ENCODE measurements around the gene SRPK2. TPM values are rescaled to one million over a fixed set of nuclear protein-coding genes. Genes with fewer than 3 reads are reported as not detected.

Gene SRPK2
- polyA plus RNA-seq, 1 donor from 2014 or later, result 118 TPM

GRCh38 chr7:105339404-105340323 is 49.1 kb downstream of the SRPK2 start:
- Histone ChIP-seq H3K79me2 (replicated peaks; ENCODE audit: insufficient read depth, low read length) (peaks cover 16% of the 10 kb centered on the region), H3F3A (ENCODE audit: insufficient read depth, low read length, poor library complexity, severe bottlenecking) (no peaks in the 10 kb centered on the region)

DNA sequence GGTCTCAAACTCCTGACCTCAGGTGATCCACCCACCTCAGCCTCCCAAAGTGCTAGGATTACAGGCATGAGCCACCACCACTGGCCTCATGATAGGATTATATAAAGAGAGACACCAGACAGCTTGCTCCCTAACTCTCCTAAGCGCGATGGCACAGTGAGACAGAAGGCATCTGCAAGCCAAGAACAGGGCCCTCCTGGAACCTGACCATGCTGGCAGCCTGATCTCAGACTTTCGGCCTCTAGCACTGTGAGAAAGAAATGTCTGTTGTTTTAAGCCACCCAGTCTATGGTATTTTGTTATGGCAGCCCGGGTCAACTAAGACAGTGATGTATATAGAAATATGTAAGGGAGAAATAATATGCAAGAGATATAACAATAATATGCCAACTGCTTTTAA is 51.2 kb downstream of the SRPK2 start:
- H3K27me3 ChIP-seq (ENCODE audit: insufficient read depth, low read depth, low read length), result no peaks in the 10 kb centered on the region
- no peak overlapping the region for H3K27ac ChIP-seq (ENCODE audit: low read length)
- TF ChIP-seq EZH2 (IDR thresholded peaks at IDR 0.05; ENCODE audit: borderline replicate concordance, insufficient read depth, low read length, poor library complexity, severe bottlenecking) (no peak), MXI1 (conservative IDR thresholded peaks at IDR 0.05; ENCODE audit: poor library complexity, severe bottlenecking) (no peak), POLR2AphosphoS5 (IDR thresholded peaks at IDR 0.05) (no peak), TAF1 (IDR thresholded peaks at IDR 0.05; ENCODE audit: low read depth) (no peak), SMC3 (conservative IDR thresholded peaks at IDR 0.05; ENCODE audit: poor library complexity) (no peak), EP300 (conservative IDR thresholded peaks at IDR 0.05; ENCODE audit: poor library complexity, severe bottlenecking) (no peak), RAD21 (conservative IDR thresholded peaks at IDR 0.05) (no peak)
- TF ChIP-seq, protein P1, sequence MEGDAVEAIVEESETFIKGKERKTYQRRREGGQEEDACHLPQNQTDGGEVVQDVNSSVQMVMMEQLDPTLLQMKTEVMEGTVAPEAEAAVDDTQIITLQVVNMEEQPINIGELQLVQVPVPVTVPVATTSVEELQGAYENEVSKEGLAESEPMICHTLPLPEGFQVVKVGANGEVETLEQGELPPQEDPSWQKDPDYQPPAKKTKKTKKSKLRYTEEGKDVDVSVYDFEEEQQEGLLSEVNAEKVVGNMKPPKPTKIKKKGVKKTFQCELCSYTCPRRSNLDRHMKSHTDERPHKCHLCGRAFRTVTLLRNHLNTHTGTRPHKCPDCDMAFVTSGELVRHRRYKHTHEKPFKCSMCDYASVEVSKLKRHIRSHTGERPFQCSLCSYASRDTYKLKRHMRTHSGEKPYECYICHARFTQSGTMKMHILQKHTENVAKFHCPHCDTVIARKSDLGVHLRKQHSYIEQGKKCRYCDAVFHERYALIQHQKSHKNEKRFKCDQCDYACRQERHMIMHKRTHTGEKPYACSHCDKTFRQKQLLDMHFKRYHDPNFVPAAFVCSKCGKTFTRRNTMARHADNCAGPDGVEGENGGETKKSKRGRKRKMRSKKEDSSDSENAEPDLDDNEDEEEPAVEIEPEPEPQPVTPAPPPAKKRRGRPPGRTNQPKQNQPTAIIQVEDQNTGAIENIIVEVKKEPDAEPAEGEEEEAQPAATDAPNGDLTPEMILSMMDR (IDR thresholded peaks at IDR 0.05; ENCODE audit: poor library complexity, severe bottlenecking), result no peak
- TF ChIP-seq, protein P2, sequence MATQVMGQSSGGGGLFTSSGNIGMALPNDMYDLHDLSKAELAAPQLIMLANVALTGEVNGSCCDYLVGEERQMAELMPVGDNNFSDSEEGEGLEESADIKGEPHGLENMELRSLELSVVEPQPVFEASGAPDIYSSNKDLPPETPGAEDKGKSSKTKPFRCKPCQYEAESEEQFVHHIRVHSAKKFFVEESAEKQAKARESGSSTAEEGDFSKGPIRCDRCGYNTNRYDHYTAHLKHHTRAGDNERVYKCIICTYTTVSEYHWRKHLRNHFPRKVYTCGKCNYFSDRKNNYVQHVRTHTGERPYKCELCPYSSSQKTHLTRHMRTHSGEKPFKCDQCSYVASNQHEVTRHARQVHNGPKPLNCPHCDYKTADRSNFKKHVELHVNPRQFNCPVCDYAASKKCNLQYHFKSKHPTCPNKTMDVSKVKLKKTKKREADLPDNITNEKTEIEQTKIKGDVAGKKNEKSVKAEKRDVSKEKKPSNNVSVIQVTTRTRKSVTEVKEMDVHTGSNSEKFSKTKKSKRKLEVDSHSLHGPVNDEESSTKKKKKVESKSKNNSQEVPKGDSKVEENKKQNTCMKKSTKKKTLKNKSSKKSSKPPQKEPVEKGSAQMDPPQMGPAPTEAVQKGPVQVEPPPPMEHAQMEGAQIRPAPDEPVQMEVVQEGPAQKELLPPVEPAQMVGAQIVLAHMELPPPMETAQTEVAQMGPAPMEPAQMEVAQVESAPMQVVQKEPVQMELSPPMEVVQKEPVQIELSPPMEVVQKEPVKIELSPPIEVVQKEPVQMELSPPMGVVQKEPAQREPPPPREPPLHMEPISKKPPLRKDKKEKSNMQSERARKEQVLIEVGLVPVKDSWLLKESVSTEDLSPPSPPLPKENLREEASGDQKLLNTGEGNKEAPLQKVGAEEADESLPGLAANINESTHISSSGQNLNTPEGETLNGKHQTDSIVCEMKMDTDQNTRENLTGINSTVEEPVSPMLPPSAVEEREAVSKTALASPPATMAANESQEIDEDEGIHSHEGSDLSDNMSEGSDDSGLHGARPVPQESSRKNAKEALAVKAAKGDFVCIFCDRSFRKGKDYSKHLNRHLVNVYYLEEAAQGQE (IDR thresholded peaks at IDR 0.05; ENCODE audit: borderline replicate concordance), result no peak
- no peaks in the 10 kb centered on the region for H3K36me3 ChIP-seq (ENCODE audit: insufficient read depth, low read length)
- H2AFZ ChIP-seq (ENCODE audit: low read depth, low read length), result no peak overlapping the region
- H3K9ac ChIP-seq (ENCODE audit: low read length), result no peak overlapping the region
- H3K79me2 ChIP-seq (replicated peaks; ENCODE audit: insufficient read depth, low read length), result peaks cover 2% of the 10 kb centered on the region
- no peaks in the 10 kb centered on the region for H4K20me1 ChIP-seq (ENCODE audit: insufficient read depth)
- no peaks in the 10 kb centered on the region for H3K9me2 ChIP-seq (ENCODE audit: insufficient read depth, low read length)
- H3K9me3 ChIP-seq (ENCODE audit: low read length), result no peaks in the 10 kb centered on the region
- no peak overlapping the region for H3K4me2 ChIP-seq (ENCODE audit: low read length)
- H3F3A ChIP-seq (ENCODE audit: insufficient read depth, low read length, poor library complexity, severe bottlenecking), result no peaks in the 10 kb centered on the region
- no peak overlapping the region for H3K4me3 ChIP-seq (ENCODE audit: low read length)

More at GRCh38 chr7:105339404-105340323, 49.1 kb downstream of the SRPK2 start:
- no peak overlapping the region for H2AFZ ChIP-seq (ENCODE audit: low read depth, low read length)
- no peak overlapping the region for H3K9ac ChIP-seq (ENCODE audit: low read length)
- no peak overlapping the region for H3K27ac ChIP-seq (ENCODE audit: low read length)
- no peak overlapping the region for H3K4me2 ChIP-seq (ENCODE audit: low read length)
- H3K27me3 ChIP-seq (ENCODE audit: insufficient read depth, low read depth, low read length), result no peaks in the 10 kb centered on the region
- H3K36me3 ChIP-seq (ENCODE audit: insufficient read depth, low read length), result no peaks in the 10 kb centered on the region
- H3K9me2 ChIP-seq (ENCODE audit: insufficient read depth, low read length), result no peaks in the 10 kb centered on the region
- no peaks in the 10 kb centered on the region for H3K9me3 ChIP-seq (ENCODE audit: low read length)
- H3K4me3 ChIP-seq (ENCODE audit: low read length), result no peak overlapping the region
- no peaks in the 10 kb centered on the region for H4K20me1 ChIP-seq (ENCODE audit: insufficient read depth)
- TF ChIP-seq SMC3 (conservative IDR thresholded peaks at IDR 0.05; ENCODE audit: poor library complexity), result no peak
- TF ChIP-seq, protein P2 (IDR thresholded peaks at IDR 0.05; ENCODE audit: borderline replicate concordance), result no peak
- TF ChIP-seq RAD21 (conservative IDR thresholded peaks at IDR 0.05), result no peak
- no peak for TF ChIP-seq POLR2AphosphoS5 (IDR thresholded peaks at IDR 0.05)
- TF ChIP-seq TAF1 (IDR thresholded peaks at IDR 0.05; ENCODE audit: low read depth), result no peak
- no peak for TF ChIP-seq EZH2 (IDR thresholded peaks at IDR 0.05; ENCODE audit: borderline replicate concordance, insufficient read depth, low read length, poor library complexity, severe bottlenecking)
- TF ChIP-seq EP300 (conservative IDR thresholded peaks at IDR 0.05; ENCODE audit: poor library complexity, severe bottlenecking), result no peak
- TF ChIP-seq, protein P1 (IDR thresholded peaks at IDR 0.05; ENCODE audit: poor library complexity, severe bottlenecking), result no peak

All from neural cell (in vitro differentiated cells).